ENCODE results near the gene SHROOM3.
"Not testable (repeated sequence)": the region's sequence is repeated elsewhere in the genome, so short reads cannot be mapped to it uniquely, and the experiment has no call there.

SHROOM3 gene

DNA sequence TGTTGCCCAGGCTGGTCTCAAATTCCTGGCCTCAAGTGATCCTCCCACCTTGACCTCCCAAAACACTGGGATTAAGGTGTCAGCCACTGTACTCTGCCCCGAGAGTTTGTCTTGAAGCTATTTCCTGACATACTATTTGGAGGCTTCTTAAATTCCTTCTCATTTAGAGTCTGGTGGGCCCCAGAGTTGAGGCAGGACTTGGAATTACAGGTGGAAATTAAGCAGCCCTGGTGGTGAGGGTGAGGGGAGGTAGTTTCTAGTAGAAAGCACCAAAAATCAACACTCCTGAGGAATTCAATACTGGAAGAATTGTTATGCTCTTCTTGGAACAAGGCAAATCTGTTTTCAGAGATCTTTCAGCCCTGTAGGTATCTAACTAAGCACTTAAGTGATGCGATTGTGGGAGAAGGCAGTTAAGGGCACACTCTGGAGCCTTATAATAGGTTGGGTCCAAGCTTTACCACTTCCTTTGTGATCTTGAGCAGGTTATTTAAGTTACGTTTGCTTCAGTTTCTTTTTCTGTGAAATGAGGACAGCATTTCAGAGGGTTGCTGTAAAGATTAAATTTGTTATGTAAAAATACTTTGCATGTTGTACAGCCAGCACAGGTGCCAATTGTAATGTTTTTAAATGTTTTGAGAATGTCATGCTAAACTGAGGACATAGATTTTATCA, 262.2 kb downstream of the SHROOM3 start:
- no peak for DNase-seq (ENCODE audit: low read depth)

DNA sequence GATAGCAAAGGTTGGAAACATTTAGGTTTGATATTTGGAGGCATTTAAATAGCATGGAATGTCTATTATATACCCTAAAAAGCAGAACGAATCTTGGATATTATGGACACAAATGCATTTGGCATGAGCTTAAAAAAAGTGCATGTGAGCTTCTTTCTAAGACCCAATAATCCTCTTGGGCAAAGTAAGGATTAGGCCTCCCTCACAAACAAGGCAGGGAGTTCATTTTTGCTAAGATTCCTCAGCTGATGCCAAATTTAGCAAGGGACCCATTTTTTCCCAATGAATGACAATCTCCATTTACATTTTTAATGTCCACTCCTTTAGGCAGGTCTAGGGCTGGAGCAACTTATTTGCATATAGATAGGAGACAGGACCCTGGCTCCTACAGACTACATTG, 263.1 kb downstream of the SHROOM3 start:
- DNase-seq (ENCODE audit: low read depth): no peak

DNA sequence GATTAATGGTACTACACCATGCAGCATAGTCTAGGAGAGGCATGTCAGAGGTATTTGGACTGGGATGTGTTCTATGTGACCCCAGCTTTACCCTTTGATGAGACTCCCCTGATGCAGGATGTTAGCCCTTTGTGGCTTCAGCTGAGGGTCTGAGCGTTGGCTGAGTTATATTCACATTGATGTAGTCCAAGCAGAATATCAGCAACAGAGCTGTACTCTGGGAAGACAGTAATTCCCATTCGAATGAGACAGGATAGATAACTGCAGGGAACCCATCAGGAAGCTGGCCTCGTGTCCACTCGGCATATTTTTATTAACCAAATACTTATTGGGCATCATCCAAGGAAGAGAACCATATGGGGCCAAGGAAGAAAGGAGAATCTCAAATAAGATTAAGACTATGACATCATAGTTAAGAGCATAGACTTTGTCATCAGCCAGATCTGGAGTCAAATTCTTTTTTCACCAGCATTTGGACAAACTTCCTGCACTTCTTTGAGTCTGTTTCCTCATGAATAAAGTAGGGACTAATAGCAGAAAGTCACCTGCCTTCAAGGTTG, 264.8 kb downstream of the SHROOM3 start:
- no peak for DNase-seq (ENCODE audit: low read depth)

DNA sequence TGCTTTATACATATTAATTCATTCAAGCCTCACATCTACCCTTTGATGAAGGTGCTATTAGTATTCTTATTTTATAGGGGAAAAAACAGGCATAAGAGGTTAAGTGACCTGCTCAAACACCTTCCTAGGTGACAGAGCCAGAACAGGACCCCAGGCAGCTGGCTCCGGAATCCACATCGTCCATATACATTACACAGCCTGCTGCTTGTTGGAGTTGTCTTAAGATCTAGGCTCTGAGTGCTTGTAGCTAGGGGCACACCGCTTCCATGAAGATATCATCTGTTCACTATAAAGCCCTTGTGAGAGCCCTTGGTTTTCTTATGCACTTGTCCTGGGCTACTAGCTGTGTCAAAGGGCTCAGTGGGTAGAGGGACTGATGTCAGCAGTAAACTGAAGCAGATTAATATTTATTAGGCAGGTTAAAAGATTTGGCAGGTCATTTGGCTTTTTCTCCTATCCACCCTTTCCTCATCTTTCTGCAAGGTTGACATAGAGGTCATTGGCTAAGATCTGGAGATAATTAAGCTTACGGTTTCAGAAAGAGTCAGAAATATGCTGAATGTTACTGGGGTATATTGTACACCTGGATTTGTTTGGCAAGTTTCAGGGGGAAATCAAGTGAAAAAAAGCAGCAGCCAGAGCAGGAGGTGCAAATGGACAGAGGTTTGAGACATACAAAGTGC, 267.6 kb downstream of the SHROOM3 start:
- DNase-seq (ENCODE audit: low read depth): no peak

DNA sequence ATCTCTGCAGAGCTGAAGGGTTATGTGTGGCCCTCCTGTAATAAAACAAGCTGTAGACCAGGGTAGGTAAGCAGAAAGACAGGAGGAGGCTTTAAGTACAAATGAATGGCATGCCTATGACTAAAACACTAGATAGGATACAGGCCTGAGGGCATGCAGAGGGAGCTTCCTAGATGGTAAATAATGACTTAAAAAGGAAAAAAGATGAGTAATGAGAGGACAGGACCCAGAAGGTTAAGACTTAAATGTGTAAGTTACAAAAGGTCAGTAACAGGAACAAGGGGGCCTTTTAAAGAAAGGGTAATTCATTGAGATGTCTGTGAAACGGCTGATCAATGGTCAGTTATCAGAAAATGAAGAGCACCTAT, 268.1 kb downstream of the SHROOM3 start:
- peak; percentile 85 for DNase-seq (ENCODE audit: low read depth)

DNA sequence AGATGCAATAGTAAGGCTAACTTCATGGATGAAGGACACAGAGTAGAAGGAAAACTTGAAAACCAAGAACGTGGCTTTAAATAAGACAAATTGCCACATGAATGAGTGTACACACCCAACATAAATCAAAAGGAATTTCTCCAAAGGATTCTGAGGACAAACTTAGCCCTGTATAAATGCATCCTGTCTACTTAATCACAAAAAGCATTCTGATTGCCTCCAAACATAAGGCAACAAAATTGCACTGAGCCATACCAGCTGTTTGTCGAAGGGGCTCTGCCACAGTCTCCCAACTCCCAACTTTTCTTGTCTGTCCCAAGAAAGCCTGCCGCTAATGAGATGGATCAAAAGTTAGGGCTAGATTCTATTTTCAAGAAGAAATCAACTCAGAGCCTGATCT, 268.6 kb downstream of the SHROOM3 start:
- peak; percentile 51 for DNase-seq (ENCODE audit: low read depth)

DNA sequence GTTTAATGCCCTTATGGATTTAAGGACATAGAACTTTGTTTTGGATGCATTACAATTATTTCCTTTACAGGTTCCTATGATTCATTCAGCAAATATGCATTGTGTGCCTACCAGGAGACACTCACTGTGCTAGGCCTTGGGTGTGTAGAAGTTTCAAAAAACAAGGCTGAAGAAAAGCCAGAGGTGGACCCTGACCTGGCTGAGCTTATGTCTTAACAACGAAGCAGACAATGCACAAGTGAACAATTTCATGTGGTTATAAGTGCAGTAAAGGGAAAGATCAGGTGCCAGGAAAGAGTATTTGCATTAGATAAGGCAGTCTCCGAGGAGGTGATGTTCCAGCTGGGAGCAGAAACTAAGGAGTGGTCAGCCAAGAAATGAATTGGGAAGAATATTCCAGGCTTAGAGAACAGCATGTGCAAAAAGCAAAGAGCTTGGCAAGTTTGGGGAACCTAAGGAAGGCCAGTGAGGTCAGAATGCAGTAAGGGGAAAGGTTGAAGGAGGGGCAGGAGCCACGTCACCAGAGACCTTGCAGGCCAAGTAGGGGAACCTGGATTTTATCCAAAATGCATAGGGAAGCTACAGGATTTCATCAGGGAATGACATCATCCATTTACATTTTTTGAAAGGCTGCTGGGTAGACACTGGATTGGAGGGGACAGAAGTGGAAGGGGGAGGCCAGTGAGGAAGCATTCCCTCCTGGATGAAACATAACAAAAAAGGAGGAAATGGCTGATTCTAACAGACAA, 269.3 kb downstream of the SHROOM3 start:
- peak; percentile 66 for DNase-seq (ENCODE audit: low read depth)

DNA sequence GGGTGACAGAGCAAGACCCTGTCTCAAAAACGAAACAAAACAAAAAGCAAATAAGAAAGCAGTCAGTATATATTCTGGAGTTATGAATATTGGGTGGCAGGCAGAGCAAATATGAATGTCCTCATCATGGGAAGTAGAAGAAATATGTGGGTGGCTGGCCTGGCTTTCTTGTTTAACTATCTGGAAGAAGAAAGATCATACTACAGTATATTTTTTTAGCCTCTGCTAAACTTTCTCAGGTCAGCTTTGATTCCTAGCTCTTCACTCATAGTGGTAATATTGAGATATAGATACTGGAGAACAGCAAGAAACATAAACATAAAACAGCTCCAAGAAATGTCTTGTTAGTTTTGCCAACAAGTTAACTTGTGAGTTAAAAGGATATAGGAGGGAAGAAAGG, 270.4 kb downstream of the SHROOM3 start:
- no peak for DNase-seq (ENCODE audit: low read depth)

DNA sequence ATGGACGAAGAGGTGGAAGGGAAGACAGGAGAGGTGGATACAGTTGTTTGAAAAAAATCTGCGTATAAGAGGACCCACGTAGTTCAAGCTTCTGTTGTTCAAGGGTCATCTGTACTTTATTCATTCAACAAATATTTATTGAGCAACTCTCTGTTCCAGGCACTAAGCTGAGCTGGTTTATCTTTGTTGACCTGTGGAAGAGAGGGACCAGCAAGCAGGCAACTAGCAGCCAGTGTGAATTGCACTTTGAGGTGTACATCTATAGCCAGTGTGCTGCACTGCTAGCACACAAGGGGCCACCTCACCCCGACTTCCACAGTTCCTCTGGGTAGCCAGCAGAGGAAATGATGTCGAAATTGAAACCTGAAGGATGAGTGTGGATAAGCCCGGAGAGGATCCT, 271.6 kb downstream of the SHROOM3 start:
- DNase-seq (ENCODE audit: low read depth): no peak

DNA sequence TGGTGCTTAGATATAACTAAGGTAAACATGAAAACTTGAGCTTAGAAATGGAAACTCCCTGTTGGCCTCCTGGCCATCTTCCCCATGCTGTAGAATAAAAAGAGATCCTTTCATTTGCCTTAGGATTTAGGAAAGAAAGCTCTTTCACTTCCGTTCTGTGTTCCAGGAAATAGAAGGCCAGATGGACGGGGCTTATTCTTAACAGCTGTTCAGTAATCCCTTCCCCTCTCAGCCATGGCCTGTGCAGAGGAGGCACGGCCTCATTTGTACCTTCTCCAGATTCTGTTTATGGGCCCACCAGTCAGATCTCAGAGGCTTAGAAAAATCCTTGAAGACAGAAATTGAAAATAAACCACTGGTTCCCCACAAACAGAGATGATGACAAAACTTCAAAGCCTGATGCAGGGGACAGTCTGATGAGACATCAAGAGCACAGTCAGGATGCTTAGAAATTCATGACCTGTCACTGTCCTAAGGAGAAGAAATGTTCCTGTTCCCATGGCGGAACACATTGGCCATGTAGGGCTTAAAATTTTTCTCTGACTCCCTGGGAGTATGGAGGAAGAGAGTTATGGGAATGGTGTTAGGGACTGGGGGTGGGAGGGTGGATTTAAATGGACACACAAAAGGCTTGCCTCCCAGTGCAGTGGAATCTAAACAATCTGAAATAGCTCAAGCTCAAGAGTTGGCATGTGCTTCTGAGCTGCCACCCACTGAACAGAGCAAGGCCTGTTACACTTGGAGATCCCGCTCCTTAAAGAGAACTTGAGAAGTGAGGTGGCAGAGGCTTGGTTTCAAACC, 274.1 kb downstream of the SHROOM3 start:
- DNase-seq (ENCODE audit: low read depth): no peak

DNA sequence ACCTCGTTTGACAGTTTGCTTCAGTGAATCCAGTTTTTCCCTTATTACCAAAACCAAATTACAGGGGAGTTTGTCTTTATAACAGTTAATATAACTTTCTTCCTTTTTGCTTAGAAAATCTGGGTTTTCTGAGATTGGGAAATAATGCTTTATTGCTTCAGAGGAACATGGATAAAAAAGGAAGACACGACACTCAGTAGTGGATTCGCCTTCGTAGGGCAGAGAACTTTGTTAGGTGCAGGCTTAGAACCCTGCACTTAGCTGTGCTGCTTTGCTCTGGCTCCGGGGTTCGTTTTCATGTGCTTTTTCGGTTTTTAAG, 274.7 kb downstream of the SHROOM3 start:
- no peak for DNase-seq (ENCODE audit: low read depth)

DNA sequence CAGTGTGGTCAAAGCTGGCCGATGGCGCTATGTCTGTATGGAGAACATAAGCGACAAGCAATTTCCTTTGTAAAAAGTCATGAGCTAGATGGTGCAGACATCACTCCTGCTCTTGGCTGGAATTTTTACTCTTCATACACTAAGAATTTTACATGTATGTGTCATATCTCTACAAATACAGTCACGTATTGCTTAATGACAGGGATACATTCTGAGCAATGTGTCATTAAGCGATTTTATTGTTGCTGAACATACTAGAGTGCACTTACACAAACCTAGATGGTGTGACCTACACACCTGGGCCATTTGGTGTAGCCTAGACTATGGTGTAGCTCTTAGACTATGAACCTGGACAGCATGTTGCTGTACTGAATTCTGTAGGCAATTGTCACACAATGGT, 277.5 kb downstream of the SHROOM3 start:
- DNase-seq (ENCODE audit: low read depth): peak; percentile 40

DNA sequence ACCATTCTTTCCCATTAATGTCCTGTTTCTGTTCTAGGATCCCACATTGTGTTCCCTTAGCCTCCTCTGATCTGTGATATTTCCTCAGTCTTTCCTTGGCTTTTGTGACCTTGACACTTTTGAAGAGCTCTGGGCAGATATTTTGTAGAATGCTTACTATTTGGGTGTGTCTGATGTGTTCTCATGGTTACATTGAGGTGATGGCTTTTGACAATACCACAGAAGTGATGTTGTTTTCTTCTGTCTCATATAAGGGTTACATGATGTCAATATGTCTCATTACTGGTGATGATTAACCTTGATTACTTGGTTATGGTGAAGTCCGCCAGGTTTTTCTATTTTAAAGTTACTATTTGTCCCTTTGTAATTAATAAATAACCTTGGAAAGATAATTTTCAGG, 279.2 kb downstream of the SHROOM3 start:
- no peak for DNase-seq (ENCODE audit: low read depth)

DNA sequence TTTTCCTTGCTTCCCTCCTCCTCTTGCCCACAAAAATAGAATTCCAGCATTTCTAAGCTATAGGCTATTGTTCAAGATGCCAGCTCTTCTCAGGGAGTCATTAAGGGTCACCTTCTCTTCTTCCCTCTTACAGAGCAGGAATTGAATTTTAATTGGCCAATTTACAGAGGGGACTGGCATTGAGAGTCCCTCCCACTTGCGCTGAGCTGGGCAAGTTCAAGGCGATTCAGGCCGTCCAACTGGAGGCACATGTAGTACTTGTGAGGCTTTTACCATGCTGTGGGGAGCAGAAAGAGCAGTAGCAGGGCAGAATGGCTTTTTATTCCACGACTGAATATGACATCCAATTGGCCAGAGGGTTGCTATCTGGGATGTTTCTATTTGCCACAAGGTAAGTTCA, 281.0 kb downstream of the SHROOM3 start:
- DNase-seq (ENCODE audit: low read depth): no peak

DNA sequence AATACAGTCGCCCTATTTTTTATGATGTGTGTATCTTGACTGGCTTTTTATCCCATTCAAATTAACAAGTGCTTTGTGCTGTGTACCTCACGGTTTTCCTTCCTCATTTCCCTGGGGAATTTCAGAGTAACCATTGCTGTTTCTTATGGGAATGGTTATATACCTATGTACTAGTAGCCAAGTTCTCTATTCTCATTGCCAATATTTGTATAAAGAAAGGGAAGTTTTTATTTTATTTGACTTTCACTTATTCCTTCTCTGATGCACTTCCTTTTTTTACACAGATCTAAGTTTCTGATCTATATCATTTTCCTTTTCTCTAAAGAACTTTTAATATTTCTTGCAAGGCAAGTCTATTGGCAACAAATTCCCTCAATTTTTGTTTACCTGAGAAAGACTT, 281.6 kb downstream of the SHROOM3 start:
- no peak for DNase-seq (ENCODE audit: low read depth)

DNA sequence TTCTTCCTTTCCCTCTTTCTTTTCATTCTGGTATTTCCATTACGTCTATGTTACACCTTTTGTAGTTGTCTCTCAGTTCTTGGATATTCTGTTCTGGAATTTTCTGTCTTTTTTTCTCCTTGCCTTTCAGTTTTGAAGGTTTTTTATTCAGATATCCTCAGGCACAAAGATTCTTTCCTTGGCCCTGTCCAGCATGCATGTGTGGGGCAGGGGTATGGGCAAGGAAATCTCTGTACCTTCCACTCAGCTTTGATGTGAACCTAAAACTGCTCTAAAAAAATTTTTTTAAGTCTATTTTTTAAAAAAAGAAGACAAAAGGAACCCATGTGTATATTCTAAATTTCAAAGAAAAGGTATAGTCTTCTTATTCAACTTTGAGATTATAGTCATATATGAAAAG, 282.4 kb downstream of the SHROOM3 start:
- DNase-seq (ENCODE audit: low read depth): no peak

DNA sequence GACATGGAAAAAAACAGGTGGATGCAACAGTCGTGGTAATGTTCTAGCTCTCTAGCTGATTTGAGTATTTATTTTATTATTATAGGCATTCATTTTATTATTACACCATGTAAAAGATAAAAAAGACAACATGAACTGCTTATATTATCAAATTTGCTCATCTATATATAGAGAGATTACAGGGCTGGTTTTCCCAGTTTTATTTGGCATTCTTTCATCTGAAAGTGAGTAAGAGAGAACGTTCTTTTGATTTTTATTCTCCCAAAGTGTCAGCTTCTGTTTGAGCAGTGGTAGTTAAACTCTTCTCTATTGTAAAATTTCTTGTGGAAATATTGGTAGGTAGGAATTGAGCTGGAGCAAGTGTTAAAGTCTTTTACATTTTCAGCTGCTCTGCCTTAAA, 283.0 kb downstream of the SHROOM3 start:
- no peak for DNase-seq (ENCODE audit: low read depth)

DNA sequence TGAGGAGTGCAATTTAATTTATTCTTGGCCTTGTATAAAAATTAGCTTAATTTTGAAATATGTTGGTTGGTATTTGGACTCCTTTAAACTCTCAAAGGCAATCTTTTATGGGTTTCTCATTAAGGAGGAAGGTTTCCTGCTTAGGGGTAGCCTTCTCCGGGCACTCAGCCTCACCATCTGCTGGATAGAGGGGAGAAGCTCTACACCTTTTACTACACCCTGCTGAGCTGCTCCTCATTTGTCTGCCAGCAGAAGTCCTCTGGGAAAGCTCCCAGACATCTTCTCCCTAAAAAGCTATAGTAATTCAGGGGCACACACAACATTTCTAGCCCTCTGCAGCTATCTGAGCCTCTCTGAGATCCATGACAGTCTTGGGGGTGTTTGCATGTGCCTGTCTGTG, 283.8 kb downstream of the SHROOM3 start:
- no peak for DNase-seq (ENCODE audit: low read depth)

DNA sequence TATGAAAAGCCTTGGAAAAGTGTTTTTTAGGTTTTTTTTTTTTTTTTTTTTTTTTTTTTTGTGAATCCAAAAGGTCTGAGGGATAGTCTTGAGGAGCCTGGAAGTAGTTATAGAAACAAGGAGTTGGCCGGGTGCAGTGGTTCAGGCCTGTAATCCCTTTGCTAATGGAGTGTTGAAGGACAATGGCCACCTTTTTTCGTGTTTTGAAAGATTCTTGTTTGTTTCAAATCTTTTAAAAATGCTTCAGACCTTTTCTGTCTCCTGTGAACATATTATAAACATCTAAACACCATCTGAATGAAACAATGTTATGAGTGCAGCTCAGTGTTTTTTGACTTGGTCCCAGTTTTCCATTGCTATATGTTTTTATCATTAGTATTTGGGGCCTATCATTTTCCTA, 285.1 kb downstream of the SHROOM3 start:
- DNase-seq (ENCODE audit: low read depth): no peak

DNA sequence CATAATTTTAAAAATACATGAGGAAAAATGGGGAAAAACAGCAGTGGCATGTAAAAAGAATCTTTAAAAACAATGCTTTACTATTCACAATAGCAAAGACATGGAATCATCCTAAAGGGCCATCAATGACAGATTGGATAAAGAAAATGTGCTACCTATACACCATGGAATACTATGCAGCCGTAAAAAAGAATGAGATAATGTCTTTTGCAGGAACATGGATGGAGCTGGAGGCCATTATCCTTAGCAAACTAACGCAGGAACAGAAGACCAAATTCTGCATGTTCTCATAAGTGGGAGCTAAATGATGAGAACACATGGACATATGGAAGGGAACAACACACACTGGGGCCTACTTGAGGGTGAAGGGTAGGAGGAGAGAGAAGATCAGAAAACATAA, 287.1 kb downstream of the SHROOM3 start:
- DNase-seq (ENCODE audit: low read depth): not testable (repeated sequence)

DNA sequence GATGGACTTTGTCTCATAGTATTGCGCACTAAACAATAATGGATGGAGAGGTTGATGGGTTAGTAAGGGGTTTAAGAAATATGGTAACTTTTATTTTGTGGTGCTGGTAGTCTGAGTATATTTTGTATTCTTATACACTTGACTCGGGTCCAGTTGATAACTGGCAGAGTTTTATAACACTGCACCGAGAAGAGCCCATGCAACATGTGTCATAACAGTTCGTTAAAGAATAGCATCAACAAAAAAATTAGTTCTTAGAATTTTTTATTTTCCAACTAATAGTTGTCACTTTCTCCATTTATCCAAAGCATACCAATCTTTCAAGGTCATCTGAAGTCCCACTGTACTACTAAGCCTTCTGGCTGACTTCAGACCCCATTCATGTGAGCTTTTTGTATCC, 287.8 kb downstream of the SHROOM3 start:
- DNase-seq (ENCODE audit: low read depth): no peak

DNA sequence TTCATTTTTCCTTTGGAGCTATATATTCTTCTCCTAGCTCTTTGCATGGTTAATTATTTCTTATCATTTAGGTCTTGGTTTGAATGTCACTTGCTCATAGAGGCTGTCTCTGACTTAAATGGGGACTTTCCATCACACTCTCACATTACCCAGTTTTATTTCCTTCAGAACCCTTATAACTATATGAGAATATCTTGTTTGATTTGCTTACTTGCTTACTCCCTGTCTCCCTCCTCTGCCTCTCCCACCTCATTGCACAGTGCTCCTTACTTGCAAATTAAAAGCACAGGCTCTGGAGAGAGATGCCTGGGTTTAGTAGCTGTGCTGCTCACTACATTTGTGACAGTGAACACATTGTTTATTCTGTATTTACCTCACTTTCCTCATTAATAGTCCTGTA, 288.3 kb downstream of the SHROOM3 start:
- peak; percentile 29 for DNase-seq (ENCODE audit: low read depth)

All from ELR (cell line).